HG03575 (cell line): ENCODE results near the gene SLC25A41.

Experiments used
- ATAC-seq: cut with Tn5 transposase; IDR thresholded peaks from one replicate; pipeline ENCODE4 v1.9.1; 2021; ENCODE audit not compliant: unreplicated experiment, insufficient number of reproducible peaks, low FRiP score; ENCODE audit errors: extremely low read depth

The SLC25A41 gene

DNA sequence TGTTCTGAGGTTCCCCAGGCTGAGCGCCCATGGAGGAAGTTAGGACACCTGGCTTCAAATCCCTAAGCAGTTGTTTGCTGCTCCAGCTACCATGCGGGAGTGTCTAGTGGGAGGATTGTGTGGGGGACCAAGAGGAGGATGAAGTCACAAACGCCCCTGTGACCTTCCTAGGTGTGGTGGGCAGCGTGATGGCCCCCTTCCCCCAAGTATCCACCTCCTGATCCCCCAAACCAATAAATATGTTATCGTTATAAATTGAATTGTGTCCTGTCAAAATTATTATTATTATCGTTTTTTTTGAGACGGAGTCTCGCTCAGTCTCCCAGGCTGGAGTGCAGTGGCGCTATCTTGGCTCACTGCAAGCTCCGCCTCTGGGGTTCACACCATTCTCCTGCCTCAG lies at the start of gene SLC25A41:
TSS of gene SLC25A41 (minus strand) at position 101 of the 400 bp plus-strand sequence. CDS start at position 31, 70 bp downstream.
- no peak for ATAC-seq

DNA sequence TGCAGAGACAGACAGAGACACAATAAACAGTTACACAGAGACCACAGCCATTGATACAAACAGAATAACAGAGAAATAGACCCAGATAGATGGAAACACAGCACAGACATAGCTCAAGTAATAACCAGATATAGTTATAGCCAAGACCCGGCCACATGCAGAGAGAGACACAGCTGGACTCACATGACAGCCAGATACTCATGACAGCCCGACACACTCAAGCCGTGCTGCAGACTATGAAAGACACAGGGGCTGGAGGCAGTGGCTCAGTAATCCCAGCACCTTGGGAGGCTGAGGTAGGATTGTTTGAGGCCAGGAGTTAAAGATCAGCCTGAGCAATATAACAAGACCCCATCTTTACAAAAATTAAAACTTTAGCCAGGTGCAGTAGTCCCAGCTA lies 49.7 kb upstream of the SLC25A41 start:
- no peak for ATAC-seq

DNA sequence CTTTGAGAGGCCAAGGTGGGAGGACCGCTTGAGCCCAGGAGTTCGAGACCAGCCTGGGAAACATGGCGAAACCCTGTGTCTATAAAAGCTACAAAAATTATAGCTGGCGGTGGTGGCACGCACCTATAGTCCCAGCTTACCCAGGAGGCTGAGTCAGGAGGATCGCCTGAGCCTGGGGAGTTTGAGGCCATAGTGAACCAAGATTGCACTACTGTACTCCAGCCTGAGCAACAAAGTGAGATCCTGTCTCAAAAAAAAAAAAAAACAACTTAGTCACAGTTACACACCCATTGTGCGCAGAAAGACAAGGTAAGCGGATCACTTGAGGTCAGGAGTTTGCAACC lies 48.8 kb upstream of the SLC25A41 start:
- ATAC-seq, result no peak

DNA sequence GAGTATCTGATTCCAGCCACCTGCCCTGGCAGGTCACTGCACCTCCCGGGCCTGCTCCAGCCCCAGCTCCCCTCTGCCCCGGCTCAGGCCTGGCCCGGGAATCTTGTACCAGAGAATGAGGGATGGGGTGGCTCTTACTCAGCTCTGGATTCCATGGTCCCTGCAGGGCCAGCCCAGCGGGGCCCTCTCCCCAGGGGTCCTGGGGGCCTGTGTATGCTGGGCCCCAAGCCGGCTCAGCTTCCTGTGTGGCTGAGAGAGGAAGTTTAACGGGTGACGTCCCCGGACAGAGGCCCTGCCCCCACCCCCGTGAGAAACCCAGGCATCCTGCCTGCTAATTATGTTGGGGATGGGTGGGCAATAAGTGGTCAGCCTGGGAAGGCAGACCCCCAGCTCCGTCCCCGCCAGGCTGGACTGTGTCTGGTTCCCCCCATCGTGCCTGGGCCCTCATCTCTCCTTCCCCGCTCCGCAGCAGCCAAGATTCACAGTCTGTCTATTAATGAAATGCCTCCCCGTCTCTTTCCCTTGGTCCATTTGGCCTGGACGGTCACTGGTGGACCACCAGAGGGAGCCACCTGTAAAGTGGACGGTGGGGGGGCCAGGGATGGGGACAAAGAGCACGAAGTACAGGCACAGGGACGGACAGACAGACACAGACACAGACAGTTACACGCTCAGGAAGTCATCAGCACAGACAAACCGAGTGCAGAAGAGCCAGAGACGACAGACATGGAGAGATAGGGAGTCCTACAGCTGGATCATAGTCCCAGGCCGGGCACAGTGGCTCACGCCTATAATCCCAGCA lies 48.2 kb upstream of the SLC25A41 start, which contains the start of gene DENND1C:
TSS of gene DENND1C (minus strand) at position 247 of the 802 bp plus-strand sequence. CDS start at position 155, 92 bp downstream.
- no peak for ATAC-seq

DNA sequence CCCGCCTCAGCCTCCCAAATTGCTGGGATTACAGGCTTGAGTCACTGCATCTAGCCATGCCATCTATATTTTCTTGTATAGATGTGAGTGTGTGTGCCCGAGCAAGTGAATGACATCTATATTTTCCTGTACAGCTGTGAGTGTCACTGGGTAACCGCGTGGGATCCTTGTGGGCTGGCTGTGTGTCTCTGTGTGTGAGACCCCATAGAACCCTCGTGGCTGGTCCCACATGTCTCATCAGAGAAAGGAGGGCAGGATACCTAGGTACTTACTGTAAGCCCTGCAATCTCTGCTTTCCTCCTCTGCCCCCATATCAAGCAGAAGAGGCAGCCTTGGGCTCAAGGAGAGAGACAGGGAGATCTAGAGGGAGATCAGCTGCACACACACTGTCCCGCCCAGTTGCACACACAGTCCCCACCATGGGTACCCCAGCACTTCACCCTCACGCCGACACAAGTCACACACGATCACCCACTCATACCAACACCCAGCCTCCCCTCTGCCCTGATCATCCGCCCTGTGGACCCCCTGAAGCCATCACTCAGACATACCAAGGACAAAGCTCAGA lies 47.4 kb upstream of the SLC25A41 start:
- ATAC-seq, result no peak

DNA sequence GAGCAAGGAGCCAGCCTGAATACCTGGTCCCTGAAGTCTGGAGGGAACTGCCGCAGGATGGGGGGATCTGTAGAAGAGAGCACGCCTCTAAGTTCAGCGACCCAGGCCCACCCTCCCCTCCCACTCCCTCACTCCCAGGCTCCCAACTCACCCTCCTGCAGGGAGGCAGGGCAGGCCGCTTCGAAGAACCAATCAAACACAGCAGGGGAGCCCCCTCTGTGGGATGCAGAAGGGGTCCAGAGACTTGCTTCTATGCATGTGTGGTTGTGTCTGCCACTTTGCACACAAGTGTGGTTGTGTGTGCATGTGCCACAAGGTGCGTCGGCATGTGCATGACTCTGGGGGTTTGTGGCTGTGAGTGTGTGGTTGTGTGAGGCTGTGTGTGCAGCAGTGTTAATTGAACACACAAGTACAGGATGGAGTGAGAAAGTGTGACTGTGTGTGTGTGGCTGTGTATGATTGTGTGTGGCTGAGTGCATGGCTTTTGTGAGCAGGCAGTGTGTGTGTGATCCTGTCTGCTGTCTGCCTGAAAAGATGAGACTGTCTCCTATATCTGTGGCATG lies 46.4 kb upstream of the SLC25A41 start:
- no peak for ATAC-seq

DNA sequence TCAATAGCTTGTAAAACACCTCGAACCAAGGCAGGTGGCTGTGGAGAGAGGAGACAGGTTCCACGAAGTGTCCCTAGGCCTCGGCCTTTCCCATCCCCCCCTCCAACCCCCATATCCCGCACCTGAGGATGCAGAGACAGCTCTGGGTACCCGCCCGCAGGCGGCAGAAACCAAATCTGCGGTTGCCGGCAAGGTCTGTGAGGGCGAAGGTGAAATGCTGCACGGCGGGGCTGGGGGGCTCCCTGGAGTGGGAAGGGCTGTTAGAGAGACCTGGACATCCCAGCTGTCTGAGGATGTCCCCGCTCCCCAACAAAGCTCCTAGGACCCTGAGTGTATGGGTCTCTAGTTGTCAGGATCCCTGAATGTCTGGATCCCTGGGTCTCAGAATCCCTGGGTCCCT lies 45.3 kb upstream of the SLC25A41 start:
- ATAC-seq, result no peak

DNA sequence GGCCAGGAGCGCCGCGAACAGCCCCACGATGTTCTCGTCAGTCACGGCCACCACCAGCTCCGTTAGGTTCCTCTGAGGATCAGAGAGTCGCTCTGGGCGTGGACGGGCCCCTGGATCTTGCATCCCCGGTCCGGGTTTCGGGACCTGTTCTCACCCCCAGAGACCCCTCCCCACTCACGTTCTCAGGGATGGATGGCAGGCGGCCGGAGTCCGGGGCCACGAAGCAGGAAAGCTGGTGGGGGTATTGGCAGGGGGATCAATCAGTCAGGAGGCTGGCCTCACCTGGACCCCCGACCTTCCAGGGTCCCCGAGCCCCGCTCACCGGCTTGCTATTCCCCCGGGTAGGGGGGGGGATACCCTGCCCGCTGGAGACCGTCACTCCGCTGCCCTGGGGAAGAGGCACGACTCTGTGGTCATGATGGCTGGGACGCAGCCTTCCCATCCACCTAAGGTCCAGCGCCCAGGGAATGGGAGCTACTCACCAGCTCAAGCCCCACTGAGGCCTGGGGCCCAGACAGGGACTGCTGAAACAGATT lies 43.4 kb upstream of the SLC25A41 start:
- no peak for ATAC-seq

DNA sequence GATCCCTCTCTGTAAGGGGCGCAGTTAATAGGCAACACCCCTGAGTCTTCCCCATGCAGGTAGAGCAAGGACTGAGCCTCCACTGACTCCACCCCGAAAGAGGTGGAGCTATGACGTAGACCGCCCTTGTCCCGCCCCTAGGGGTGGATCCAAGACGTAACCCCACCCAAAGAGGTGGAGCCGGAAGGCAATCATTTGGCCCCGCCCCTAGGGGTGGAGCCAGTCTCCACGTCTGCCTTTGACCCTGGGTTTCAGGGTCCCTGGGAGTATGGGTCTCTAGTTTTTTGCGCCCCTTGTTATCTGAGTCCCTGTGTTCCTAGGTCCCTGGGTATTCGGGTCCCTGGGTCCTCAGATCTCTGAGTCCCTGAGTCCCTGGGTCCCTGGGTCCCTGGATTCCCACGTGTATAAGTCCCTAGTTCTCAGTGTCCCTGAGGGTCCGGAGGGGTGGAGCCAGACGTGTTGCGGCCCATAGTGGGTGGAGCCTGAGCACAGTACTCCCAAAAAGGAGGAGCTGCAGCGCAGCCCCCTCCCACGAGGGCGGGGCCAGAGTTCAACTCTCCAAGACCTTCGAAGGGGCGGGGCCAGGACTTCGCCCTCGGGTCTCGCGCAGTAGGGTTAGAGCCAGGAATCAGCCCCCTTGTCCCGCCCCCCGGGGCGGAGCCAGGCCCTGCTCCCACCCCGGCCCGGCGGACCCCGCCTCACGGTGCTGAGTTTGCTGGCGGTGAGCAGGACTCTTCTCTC lies 42.8 kb upstream of the SLC25A41 start:
- ATAC-seq, result no peak

DNA sequence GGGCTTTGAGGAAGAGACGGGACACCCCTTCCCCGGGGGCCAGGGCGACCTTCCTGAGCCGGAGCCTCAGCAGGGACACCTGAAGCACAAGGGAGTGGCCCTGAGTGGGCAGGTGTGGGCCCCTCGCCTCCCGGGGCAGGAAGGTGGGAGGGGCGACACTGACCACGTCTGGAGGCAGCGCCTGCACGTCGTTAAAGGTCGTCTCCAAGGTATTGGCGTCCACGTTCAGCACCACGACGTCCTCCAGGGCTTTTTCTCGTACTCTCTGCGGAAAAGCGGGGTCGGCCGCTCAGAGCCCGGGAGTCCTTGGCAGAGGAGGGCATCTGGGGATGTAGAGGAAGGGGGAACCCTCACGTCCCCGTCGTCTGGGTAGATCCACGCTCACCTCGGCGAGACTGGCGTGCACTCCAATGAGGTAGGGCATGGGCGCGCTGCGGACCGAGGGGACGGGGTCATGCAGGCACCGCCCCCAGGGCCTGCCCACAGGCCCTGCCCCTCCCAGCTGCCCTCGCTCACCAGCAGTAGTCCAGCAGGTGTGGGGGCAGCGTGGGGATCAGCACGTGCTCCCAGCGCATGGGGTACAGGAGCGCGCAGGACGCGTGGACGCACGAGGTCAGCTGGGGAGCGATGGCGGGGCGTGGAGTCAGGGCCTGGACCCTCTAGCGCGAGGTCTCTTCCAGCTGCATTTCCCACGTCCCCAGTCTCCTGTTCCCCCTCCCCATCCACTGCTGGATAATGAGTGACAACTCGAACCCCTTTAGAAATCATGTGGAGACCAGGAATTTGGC lies 42.0 kb upstream of the SLC25A41 start:
- ATAC-seq, result no peak

DNA sequence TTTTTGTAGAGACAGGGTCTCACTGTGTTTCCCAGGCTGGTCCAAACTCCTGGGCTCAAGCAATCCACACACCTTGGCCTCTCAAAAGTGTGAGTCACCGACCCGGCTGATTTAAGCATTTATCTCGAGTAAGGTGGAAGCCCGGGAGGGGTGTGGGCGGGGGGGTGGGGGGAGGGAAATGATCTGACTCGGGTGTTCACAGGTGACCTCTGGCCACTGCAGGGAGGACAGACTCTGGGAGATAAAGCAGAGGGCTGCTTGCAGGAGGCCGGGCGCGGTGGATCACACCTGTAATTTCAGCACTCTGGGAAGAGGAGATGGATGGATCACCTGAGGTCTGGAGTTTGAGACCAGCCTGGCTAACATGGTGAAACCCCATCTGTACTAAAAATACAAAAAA lies 40.1 kb upstream of the SLC25A41 start:
- ATAC-seq, result no peak

DNA sequence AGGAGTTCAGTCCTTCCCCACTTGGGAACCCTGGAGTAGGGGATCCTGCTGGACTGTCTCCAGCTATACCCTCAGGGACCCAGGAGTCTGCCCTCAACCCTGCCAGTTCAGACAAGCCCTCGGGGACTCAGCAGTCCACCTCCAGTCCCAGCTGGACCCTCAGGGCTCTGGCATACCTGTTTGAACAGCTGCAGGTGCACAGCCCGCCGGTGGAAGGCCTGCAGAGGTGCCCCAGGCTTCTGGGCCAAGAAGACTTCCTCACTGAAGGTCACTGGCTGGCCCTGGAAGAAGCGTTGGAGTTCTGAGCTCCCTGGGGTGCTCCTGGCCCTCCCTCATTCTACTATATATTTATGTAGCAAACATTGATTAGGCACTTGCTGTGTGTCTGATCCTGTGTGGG lies 39.1 kb upstream of the SLC25A41 start:
- no peak for ATAC-seq

DNA sequence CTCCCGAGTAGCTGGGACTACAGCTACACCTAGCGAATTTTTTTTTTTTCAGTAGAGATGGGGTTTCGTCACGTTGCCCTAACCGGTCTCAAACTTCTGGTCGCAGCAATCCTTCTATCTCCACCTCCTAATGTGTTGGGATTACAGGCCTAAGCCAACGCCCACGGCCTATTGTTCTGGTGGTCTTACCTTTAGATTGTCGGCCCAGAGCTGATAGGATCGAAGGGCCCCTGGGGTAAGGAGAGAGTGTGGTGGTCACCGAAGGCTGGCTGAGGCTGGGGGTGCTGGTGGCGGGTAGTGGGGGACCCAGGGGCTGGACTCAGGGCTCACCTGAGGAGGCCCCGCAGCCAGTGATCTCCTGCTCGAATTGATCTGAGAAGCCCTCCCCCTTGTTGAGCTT lies 37.5 kb upstream of the SLC25A41 start:
- no peak for ATAC-seq

DNA sequence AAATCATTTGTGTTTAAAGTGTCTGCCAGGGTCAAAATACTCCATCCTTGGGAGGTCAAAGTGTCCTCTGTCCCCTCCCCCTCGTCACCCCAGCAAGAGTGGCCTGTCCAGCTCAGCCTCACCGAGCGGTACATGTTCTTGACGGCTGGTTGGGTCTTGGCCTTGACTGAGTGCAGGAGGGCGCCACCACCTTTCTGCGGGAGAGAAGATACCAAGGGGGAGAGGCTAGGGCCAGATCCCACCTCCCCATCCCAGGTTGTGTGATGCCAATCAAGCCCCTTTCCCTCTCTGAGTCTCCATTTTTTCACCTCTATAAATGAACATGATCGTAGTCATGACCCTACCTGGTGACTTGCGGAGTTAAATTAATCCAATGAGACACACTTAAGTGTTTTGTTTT lies 36.6 kb upstream of the SLC25A41 start:
- no peak for ATAC-seq

DNA sequence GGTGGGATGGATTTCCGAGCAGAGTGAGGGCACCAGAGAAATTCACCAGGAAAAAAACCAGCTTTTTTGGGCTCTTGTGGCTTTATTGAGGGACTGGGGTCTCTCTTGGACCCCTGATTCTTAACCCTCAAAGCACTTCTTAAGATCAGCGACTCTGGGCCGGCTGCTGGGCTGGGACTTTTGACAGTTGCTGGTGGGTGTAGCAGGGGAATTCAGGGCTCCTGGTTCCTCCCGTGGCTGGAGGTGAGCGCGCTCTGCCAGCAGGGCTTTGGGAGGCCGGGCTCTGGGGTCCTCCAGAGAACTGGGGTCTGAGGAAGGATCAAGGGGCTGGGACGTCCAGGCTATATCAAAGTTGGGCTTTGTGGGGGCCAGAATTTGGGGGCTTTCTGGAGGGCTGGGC lies 33.8 kb upstream of the SLC25A41 start:
- no peak for ATAC-seq

DNA sequence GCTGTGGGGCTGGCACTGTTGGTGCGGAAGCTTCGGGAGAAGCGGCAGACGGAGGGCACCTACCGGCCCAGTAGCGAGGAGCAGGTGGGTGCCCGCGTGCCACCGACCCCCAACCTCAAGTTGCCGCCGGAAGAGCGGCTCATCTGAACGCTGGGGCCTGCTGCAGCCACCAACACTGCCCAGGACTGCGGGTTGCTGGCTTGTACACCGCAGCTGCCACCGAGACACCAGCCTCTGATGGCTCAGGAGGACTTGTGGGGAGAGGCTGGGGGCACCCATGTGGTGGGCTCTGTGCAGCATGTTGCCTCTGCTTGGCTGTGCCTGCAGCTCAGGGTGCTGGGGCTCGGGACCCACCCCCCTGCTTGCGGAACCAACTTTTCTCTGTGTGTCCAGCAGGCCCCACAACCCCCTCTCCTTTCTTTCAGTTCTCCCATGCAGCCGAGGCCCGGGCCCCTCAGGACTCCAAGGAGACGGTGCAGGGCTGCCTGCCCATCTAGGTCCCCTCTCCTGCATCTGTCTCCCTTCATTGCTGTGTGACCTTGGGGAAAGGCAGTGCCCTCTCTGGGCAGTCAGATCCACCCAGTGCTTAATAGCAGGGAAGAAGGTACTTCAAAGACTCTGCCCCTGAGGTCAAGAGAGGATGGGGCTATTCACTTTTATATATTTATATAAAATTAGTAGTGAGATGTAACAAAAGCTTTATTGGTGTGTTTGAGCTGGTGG lies 33.1 kb upstream of the SLC25A41 start:
- ATAC-seq, result no peak

DNA sequence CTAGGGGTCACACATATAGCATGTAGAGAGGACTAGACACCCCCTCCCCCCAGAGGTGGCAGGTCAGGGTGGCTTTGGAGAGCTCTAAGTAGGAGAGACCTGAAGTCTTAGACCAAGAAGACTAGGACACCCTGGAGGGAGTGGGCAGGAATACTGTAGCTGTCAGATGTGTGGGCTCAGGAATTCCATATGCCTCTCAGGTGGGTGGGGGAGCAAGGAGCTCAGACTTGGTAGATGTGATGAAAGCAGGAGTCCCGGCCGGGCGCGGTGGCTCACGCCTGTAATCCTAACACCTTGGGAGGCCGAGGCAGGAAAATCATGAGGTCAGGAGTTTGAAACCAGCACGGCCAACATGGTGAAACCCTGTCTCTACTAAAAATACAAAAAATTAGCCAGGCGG lies 32.1 kb upstream of the SLC25A41 start:
- no peak for ATAC-seq

DNA sequence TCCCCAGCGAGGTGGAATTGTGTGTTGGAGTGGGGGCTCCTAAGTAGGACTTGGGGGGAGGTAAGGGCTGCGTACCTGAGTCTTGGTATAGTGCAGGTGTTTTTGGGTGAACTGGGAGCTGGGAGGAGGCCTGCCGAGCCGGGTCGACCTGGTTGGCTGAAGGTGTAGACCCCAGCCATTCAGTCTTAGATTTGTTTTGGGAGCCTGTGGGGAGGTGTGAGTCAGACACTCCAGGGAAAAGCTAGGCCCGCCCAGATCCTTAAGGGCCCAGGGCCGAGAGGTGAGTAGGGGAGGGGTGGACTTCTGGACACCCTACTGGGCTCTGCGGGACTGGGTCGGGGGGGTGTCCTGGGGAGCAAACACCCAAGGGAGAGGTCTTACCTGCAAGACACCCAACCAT lies 31.4 kb upstream of the SLC25A41 start:
- no peak for ATAC-seq
